IPS-20b (cell line): ENCODE results near the gene WDR87.

Experiments used
- H3K27ac ChIP-seq: one replicate; pipeline ENCODE4 v1.5.1; 2013; ENCODE audit warnings: low read length
- H3K27me3 ChIP-seq: 2 replicates; pipeline ENCODE4 v1.6.1; 2013; ENCODE audit warnings: mild to moderate bottlenecking, low read length, inconsistent platforms; ENCODE audit not compliant: insufficient read depth
- H3K36me3 ChIP-seq: 2 replicates; pipeline ENCODE4 v1.6.1; 2013; ENCODE audit warnings: low read depth, mild to moderate bottlenecking, inconsistent platforms, low read length, moderate library complexity; ENCODE audit not compliant: insufficient read depth
- H3K4me1 ChIP-seq: 2 replicates; pipeline ENCODE4 v1.6.1; 2013; ENCODE audit warnings: mild to moderate bottlenecking, control low read depth, inconsistent platforms, low read length, moderate library complexity; ENCODE audit not compliant: insufficient read depth
- H3K4me3 ChIP-seq: 2 replicates; pipeline ENCODE4 v1.5.1; 2013; ENCODE audit warnings: mild to moderate bottlenecking, low read length, inconsistent platforms
- H3K9ac ChIP-seq: 2 replicates; pipeline ENCODE4 v1.6.1; 2013; ENCODE audit warnings: low read depth, mild to moderate bottlenecking, inconsistent platforms, low read length, moderate library complexity
- H3K9me3 ChIP-seq: 2 replicates; pipeline ENCODE4 v1.6.1; 2013; ENCODE audit warnings: mild to moderate bottlenecking, low read depth, low read length, inconsistent platforms; ENCODE audit not compliant: insufficient read depth

Gene WDR87

DNA sequence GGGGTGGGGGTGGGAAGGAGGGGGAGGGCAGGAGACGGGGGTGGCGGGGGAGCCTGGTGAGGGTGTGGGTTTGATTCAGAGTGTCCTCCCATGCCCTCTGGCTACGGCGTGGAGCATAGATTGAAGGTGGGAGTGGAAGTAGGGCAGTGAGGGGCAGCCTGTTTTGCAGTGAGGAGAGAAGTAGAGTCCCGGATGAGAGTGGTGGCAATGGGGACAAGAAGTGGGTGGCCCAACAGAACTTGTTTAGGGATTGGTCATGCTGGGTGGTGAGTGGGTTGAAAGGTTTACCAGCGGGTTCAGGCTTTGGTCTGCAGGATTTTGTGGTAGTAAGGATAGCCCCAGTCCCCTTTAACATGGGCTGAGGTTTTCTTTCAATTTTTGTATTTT lies 36.1 kb upstream of the WDR87 start:
- Histone ChIP-seq H3K36me3 (0 out of 2 replicates have a peak, but pooled peaks cover 5% of the 10 kb centered on the region), H3K27me3 (no peaks in the 10 kb centered on the region), H3K9me3 (no peaks in the 10 kb centered on the region), H3K4me1 (no peaks in the 10 kb centered on the region), H3K4me3 (no peak overlapping the region), H3K9ac (no peak overlapping the region), H3K27ac (no peak overlapping the region)

DNA sequence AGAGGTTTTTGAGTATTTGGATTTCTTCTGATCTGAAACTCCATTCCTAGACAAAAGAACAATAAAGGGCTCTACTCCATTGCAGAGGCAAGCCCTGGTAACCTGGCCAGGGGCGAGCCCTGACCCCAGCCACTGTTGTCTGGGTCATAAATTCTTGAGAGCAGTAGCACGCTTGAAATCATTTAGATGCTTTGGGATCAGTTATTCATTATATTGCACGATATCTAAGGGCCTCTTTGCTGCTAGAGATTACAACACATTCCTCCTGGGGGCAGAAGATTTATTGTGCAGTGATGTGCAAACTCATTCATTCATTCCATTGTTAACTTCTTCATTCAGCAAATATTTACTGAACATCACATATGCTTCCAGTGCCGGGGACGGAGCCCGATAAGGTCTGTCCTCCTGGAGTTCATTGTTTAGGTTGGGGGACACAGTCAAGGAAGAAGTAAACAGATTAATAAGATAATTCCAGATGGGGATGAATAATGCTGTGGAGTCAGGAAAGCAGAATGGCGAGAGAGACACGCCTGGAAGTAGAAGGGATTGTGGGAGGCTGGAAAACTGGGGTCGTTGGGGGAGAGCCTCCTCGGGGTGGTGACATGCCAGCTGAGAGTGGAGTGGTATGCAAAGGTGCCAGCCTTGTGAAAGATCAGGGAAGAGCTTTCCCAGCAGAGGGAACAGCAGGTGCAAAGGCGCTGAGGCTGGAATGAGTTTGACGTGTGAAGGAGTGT lies 35.6 kb upstream of the WDR87 start:
- H3K27me3 ChIP-seq = no peaks in the 10 kb centered on the region
- no peak overlapping the region for H3K4me3 ChIP-seq
- H3K27ac ChIP-seq = no peak overlapping the region
- no peak overlapping the region for H3K9ac ChIP-seq
- no peaks in the 10 kb centered on the region for H3K4me1 ChIP-seq
- H3K36me3 ChIP-seq = 0 out of 2 replicates have a peak, but pooled peaks cover 5% of the 10 kb centered on the region
- H3K9me3 ChIP-seq = no peaks in the 10 kb centered on the region

DNA sequence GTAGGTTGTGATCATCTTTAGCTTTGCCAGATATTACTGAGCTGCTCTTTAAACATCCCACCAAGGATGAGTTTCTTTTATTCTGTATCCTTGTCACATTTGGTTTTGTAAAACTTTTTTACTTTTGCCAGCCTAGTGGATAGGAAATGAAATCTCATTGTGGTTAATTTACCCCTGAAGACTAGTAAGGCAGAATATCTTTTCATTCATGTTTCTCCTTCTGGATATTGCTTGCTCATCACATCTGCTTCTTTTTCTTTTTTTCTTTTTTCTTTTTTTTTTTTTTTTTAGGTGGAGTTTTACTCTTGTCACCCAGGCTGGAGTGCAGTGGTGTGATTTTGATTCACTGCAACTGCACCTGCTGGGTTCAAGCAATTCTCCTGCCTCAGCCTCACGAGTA lies 32.0 kb upstream of the WDR87 start:
- no peak overlapping the region for H3K27ac ChIP-seq

DNA sequence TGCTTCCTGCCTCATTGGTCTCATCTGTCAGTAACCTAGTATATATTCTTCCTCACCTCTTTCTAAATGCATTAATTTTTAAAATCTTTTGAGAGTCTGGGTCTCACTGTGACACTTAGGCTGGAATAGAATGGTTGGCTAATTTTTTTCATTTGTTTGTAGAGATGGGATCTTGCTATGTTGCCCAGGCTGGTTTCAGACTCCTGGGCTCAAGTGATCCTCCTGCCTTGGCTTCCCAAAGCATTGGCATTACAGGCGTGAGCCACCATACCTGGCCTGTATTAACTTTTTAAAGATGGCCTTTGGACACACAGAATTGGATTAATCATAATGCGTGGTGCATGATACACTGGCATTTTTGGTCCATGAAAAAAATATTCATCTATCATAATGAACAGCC lies 30.5 kb upstream of the WDR87 start:
- peaks cover 5% of the 10 kb centered on the region; the same call in 1 of the 2 replicates for H3K36me3 ChIP-seq
- H3K9ac ChIP-seq = no peak overlapping the region
- H3K27ac ChIP-seq = no peak overlapping the region
- H3K9me3 ChIP-seq = peaks cover 11% of the 10 kb centered on the region
- peaks cover 21% of the 10 kb centered on the region; the same call in 1 of the 2 replicates for H3K4me1 ChIP-seq
- no peak overlapping the region for H3K4me3 ChIP-seq
- H3K27me3 ChIP-seq = no peaks in the 10 kb centered on the region

More for the DNA sequence above, 32.0 kb upstream of the WDR87 start:
- no peak overlapping the region for H3K4me3 ChIP-seq
- peaks cover 10% of the 10 kb centered on the region; the same call in 1 of the 2 replicates for H3K4me1 ChIP-seq
- H3K27me3 ChIP-seq = no peaks in the 10 kb centered on the region
- peaks cover 11% of the 10 kb centered on the region for H3K9me3 ChIP-seq
- peaks cover 7% of the 10 kb centered on the region; the same call in 1 of the 2 replicates for H3K36me3 ChIP-seq
- H3K9ac ChIP-seq = no peak overlapping the region

DNA sequence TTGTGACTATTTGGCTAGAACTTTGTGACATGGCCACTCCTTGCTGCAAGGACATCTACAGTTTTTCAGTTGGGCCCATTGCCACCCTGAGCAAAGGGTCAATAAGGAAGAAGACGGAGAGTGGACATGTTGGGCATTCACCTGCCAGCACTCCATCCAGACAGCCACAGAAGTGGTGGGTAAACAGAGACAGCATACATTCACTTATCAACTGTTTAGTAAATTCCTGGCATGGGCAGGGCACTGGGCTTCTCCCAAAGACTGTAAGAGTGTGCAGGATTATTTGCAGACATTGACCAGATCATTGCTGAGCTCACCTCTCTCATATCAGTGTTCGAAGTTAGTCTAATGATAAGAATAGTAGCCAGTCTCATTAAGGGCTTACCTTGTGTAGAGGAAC lies 29.8 kb upstream of the WDR87 start:
- no peak overlapping the region for H3K27ac ChIP-seq
- peaks cover 26% of the 10 kb centered on the region; the same call in 1 of the 2 replicates for H3K4me1 ChIP-seq
- no peaks in the 10 kb centered on the region for H3K27me3 ChIP-seq
- no peak overlapping the region for H3K4me3 ChIP-seq
- H3K9ac ChIP-seq = no peak overlapping the region
- H3K9me3 ChIP-seq = peaks cover 11% of the 10 kb centered on the region
- H3K36me3 ChIP-seq = peaks cover 5% of the 10 kb centered on the region; the same call in 1 of the 2 replicates

DNA sequence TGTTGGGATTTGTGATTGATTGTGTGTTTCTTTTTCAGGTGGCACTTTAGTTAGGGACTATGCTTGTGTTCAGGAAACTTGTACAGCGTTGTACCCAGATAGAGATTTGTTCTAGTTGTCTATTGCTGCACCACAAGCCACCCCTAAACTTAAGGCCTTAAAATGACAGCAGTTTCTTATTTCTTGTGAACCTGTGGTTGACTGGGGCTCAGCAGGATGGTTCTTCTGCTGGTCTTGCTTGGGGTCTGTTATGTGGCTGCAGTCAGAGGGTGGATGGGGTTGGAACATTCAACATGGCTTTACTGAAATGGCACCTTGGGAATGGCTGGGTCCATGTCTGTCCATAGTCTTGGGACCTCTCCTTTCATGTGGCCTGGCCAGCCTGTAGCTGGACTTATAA lies 28.9 kb upstream of the WDR87 start:
- H3K4me3 ChIP-seq = no peak overlapping the region
- H3K27ac ChIP-seq = no peak overlapping the region
- no peak overlapping the region for H3K9ac ChIP-seq
- H3K4me1 ChIP-seq = peaks cover 29% of the 10 kb centered on the region; the same call in 1 of the 2 replicates
- peaks cover 5% of the 10 kb centered on the region; the same call in 1 of the 2 replicates for H3K36me3 ChIP-seq
- peaks cover 11% of the 10 kb centered on the region for H3K9me3 ChIP-seq
- H3K27me3 ChIP-seq = no peaks in the 10 kb centered on the region

DNA sequence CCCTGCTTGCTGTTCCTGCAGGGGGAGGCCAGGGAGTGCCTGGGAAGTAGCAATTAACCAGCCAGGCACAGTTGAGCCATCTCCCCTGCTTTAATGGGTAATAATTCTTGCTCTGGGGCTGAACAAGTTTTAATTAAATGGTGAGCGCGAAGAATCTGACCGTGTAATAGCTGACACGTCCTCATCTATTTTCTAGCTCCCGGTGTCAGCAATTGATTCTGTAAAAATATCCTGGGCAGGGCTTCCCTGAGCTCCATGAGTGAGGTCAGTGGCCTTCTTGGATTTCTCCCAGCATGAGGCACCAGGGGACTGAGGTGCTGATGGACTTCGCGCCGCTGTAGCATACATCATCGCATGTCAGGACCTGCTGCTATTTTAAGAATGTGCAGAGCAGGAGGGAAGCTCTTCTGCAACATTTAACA lies 27.6 kb upstream of the WDR87 start:
- Histone ChIP-seq H3K36me3 (peaks cover 5% of the 10 kb centered on the region; the same call in 1 of the 2 replicates), H3K27me3 (no peaks in the 10 kb centered on the region), H3K4me1 (peaks cover 37% of the 10 kb centered on the region), H3K4me3 (no peak overlapping the region), H3K9me3 (peaks cover 11% of the 10 kb centered on the region), H3K9ac (no peak overlapping the region; the same call in 1 of the 2 replicates), H3K27ac (no peak overlapping the region)

DNA sequence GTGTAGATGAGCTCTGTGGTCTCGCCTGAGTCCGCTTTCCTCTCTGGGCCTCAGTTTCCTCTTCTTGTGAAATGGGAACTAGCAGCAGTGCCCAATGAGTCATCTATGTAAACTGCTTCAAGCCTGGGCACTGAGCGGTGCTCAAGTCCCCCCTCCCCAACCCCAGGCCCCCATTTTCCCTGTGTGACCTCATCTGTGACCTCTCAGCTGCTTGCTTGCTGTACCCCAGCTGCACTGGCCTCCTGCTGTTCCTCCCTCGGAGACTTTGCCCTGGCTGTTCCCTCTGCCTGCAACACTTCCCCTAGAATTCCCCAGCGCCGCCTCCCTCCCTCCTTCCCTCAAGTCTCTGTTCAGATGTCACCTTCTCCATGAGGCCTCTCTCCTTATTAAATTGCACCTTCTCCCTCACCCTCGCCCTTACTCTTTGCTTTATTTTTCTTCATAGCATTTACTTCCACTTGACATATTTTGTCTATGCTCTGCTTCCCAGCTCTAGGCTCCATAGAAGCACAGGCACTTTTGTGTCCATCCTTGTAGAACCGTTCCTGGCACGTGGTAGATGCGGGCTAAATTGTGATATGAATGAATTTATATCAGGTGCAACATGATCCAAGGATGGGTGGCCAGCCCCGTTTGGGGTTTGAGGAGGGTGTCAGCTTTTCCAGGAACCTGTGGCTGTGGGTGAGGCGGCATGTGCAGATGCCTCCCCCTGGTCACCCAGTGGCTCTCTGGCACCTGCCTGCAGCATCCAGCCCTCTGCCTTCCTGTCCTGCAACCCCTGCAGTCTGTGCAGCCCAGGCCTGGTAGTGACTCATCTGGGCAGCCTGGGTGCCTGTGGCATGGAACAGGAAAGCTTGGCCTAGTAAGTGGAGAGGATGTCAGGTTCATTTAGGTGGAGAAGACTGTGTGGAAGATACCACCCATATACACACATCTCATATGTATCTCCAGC lies 26.9 kb upstream of the WDR87 start:
- H3K27ac ChIP-seq = no peak overlapping the region
- peaks cover 5% of the 10 kb centered on the region; the same call in 1 of the 2 replicates for H3K36me3 ChIP-seq
- H3K4me1 ChIP-seq = peaks cover 42% of the 10 kb centered on the region
- peak overlapping the region; percentile 78; the same call in 1 of the 2 replicates for H3K9ac ChIP-seq
- peak overlapping the region; percentile 51; the same call in 1 of the 2 replicates for H3K4me3 ChIP-seq
- peaks cover 11% of the 10 kb centered on the region for H3K9me3 ChIP-seq
- no peaks in the 10 kb centered on the region for H3K27me3 ChIP-seq

DNA sequence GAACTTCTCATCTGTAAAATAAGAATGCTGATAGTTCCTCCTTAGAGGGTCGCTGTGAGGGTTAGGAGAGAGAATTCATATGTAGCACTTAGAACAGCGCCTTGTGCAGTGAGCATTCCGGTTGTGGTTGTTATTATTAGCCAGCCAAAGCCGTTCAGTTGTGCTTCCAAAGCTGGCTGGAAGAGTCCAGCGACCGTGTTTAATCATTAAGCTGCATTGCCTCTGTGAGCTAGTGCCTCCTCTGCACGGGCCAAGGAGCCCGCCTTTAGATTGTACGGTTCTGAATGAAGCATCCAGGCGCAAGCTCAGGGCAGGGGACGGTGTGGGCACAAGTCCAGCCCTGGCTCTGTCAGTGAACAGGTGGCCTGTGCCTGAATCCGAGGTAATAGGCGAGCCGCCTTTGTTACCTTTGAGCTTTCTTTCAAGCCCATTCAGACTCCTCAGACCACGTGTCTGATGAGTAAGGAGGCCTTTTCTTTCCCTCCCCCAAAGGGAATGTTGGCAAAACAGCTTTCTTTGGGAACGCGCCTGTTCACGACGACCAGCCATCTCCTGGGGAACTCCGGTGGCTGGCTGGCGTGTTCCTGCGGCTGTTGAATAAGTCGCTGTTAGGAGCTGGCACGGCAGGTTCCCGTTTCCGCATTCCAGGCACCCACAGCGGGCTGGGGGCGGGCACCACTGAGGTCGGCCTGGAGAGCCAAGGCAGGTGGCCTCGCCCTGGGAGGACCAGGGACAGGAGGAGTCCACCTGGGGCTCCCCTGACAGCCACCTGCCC lies 25.7 kb upstream of the WDR87 start:
- Histone ChIP-seq H3K36me3 (peaks cover 5% of the 10 kb centered on the region; the same call in 1 of the 2 replicates), H3K27me3 (no peaks in the 10 kb centered on the region), H3K4me1 (peaks cover 42% of the 10 kb centered on the region), H3K9me3 (peaks cover 11% of the 10 kb centered on the region), H3K27ac (peak overlapping the region; percentile 20), H3K9ac (peak overlapping the region; percentile 78), H3K4me3 (peak overlapping the region; percentile 51)

DNA sequence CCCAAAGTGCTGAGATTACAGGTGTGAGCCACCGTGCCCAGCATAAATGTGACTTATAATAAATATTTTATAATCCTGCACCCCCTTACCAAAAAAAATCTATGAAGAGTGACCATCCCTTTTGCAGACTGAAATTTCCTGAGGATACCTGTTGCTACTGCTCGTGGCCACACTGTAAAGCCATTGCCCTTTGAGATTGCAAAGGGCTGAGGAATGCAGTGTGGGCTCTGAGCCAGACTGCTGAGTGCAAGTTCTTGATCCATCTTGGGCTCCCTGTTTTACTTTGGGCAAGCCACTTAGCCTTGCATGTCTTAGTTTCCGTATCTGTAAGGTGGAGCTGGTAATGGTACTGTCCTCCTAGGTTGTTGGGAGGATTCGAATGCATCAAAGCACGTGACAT lies 24.0 kb upstream of the WDR87 start:
- peaks cover 42% of the 10 kb centered on the region for H3K4me1 ChIP-seq
- peaks cover 6% of the 10 kb centered on the region for H3K9me3 ChIP-seq
- H3K36me3 ChIP-seq = peaks cover 3% of the 10 kb centered on the region; the same call in 1 of the 2 replicates
- no peak overlapping the region for H3K4me3 ChIP-seq
- H3K27ac ChIP-seq = no peak overlapping the region
- no peaks in the 10 kb centered on the region for H3K27me3 ChIP-seq
- H3K9ac ChIP-seq = no peak overlapping the region
